ENCODE data around the gene NEDD9.

NEDD9 gene

DNA sequence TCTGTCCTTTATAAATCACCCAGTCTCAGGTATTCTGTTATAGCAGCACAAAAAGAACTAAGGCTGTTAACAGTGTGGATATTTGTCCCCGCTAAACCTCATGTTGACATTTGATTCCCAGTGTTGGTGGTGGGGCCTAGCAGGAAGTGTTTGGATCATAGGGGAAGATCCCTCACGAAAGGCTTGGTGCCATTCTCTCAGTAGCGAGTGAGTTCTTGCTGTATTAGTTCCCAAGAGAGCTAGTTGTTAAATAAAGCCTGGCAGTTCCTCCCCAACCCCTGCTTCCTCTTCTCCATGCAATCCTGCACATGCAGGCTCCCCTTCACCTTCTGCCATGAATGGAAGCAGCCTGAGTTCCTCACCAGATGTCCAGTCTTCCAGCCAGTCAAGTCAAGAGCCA, 91.2 kb downstream of the NEDD9 start:
- no peak overlapping the region for H3K27ac ChIP-seq
- TF ChIP-seq, protein P1, sequence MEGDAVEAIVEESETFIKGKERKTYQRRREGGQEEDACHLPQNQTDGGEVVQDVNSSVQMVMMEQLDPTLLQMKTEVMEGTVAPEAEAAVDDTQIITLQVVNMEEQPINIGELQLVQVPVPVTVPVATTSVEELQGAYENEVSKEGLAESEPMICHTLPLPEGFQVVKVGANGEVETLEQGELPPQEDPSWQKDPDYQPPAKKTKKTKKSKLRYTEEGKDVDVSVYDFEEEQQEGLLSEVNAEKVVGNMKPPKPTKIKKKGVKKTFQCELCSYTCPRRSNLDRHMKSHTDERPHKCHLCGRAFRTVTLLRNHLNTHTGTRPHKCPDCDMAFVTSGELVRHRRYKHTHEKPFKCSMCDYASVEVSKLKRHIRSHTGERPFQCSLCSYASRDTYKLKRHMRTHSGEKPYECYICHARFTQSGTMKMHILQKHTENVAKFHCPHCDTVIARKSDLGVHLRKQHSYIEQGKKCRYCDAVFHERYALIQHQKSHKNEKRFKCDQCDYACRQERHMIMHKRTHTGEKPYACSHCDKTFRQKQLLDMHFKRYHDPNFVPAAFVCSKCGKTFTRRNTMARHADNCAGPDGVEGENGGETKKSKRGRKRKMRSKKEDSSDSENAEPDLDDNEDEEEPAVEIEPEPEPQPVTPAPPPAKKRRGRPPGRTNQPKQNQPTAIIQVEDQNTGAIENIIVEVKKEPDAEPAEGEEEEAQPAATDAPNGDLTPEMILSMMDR (IDR thresholded peaks at IDR 0.05), result no peak
- no peak for TF ChIP-seq ZFX (IDR thresholded peaks at IDR 0.05; ENCODE audit: borderline replicate concordance)

DNA sequence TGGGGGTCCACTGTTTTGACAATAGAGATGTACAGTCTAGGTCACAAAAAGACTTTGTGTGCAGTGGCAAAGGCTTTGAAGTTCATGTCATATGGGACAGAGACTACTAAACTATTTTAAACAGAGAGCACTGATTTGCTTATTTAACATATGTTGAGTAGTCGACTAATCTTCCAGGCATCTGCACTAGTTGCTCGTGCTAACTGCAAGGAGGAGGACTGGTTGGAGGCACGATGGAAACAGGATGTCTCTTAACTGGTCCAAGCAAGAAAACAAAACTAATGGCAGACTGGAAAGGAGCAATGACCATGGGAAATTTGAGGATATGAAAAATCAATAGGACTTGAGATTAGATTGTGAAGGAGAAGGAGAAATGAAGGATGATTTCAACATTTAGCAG, 92.4 kb downstream of the NEDD9 start:
- H3K27ac ChIP-seq, result no peak overlapping the region
- TF ChIP-seq, protein P1 (IDR thresholded peaks at IDR 0.05), result no peak
- TF ChIP-seq ZFX (IDR thresholded peaks at IDR 0.05; ENCODE audit: borderline replicate concordance), result no peak

DNA sequence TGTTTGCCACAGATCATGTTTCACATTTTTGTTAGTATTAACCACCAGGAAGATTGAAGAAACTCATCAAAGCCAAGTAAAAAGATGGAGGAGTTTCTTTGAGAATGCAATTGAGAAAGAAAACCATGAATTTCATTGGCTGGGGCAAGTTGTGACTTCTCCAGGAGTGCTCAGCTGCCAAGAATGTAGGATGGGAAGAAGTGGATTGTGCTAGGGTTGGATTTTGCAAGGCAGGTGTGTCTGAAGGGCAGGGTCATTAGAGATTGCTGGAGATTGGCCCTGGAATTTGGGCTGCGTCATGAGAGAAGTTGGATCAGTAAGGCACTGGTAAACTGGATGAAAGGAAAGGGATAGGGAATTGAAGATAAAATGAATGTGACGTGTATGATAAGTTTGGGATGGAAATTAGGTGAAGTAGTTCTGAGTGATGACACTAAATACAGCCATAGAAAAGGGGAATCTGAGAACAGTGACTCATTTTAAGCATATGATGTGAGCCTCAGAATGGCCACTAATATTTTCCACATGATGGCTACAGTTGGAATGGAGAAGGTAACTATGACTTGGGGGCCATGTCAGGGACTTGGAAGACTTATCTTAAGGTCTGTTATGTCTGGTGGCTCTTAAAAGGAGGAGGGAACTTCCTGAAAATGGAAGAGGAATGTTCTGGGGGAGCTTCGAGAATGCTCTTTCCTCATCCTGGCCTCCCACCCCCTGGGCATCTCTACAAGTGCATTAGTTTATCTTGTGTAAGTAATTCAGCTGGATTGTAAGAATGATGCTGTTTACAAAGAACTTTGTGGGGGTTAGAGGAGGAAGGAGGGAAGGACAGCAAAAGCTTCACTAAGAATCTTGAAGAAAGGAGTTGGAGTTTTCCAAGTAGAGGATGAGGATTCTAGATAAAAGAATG, 93.2 kb downstream of the NEDD9 start:
- H3K27ac ChIP-seq, result no peak overlapping the region
- TF ChIP-seq ZFX (IDR thresholded peaks at IDR 0.05; ENCODE audit: borderline replicate concordance), result no peak
- TF ChIP-seq, protein P1 (IDR thresholded peaks at IDR 0.05), result no peak

DNA sequence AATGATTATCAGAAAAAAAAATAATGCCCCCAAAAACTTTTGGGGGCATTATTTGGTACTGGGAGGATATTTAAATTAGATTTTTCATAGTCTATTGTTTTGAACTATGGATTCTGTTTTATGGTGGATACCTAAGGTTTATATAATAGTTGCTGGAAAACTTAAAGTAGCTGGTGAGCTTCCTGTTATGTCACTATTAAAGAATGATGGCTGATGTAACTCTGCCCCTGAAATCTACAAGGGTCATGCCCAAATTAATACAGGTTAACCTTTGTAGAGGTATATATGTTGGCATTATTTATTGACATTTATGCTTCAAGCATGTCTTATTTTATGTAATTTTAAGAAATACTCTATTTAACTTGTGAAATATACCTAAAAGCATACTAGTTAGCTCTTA, 95.7 kb downstream of the NEDD9 start:
- no peak for TF ChIP-seq ZFX (IDR thresholded peaks at IDR 0.05; ENCODE audit: borderline replicate concordance)
- TF ChIP-seq, protein P1 (IDR thresholded peaks at IDR 0.05), result no peak
- H3K27ac ChIP-seq, result no peak overlapping the region
